HG03060 (cell line): ENCODE measurements around the gene CORO7.

Experiments
- ATAC-seq: cut with Tn5 transposase; IDR thresholded peaks from one replicate; pipeline ENCODE4 v1.9.1; 2021; ENCODE audit warnings: low read depth, moderate number of reproducible peaks; ENCODE audit not compliant: unreplicated experiment

CORO7 gene

DNA sequence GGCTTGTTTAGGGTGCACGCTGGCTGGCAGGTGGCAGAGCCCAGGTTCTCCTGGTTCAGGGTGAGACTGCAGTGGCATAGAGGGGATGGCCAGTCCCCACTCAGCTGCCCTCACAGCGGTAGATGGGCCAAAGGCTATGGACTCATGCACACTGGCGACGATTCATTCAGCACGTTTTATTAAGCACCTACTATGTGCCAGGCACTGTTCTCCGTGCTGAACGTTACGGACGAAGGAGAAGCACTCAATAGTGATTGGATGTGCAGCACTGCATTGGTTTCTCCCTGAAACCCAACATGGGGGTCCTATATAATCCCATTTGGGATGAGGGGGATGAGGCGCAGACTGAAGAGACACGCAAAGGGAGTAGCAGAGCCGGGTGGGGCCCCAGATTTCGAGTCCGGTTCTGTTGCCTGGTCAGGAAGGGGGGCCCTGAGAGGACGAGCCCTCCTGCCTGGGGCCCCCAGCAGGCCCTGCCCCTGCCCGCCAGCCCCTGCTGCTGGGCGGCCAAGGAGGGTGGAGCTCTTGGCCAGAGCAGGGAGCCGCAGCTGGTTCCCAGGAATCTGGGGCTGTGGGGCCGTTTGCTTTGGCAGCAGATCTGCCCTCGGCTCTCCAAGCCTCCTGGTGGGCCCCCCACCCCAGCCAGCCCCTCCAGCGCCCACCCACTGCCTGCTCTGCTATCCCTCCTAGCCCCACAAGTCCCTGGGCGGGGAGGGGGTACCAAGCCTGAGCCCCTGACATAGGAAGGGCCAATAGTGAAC, 91.7 kb downstream of the CORO7 start:
- ATAC-seq = no peak

DNA sequence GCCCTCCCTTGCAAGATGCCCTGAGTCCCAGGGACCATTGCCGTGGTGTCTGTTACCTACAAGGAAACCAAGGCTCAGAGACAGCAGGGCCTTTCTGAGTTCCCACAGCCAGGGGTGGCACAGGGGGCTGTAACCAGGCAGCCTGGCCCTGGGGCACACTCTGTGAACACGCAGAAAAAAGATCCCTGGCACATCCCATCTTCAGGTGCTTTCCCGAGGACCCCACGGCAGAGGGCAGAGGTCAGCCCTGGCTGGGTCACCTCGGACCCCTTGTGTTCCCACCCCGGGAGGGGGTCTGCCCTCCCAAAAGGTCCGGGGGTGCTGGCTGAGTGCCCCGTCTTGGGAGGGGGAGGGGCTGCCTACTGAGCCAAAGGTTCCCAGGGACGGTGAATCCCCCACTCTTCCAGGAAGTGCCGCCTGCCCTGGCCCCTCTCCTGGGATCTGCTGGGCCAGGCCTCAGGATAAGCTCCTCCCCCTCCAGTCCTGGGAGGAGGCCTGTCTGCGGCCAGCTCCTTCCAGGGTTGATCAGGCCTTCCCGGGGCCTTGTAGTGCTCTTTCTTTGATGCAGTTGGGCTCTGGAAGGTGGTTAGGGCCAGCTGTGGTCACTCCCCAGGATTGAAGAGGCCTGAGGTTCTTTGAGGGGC, 92.4 kb downstream of the CORO7 start:
- no peak for ATAC-seq

DNA sequence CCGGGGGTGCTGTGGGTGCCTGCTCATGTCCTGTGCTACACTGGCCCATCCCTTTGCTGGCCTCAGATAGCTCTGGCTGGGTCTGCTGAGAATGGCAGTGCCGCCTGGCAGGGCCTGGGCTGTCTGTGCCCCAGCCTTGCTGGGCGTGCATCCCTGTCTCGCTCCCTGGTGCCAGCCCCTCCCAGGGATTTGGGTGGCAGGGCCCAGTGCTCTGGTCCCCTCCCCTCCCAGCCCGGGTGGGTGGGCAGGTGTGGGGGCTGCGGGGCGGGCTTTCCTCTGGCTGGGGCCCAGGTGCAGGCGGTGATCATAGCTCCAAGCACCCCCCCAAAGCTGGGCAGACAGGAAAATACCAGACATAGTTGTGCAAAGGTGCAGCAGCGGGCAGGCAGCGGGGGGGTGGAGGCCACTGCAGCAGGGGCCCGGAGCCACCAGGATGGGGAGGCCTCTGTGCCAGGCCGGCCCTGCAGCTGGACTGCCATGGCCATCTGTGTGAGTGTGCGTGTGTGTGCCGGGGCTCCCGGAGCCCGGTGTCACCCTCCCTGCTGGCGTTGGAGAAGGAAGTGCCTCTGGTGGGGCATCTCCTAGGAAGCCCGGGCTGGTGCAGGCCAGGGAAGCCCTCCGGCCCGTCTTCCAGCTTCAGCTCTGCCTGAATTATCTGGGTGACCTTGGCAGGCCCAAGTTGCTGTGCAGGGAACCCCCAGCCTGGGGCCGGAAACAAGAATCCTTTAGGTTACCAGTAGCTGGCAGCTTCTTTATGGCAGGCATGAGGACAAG, 93.1 kb downstream of the CORO7 start:
- no peak for ATAC-seq

DNA sequence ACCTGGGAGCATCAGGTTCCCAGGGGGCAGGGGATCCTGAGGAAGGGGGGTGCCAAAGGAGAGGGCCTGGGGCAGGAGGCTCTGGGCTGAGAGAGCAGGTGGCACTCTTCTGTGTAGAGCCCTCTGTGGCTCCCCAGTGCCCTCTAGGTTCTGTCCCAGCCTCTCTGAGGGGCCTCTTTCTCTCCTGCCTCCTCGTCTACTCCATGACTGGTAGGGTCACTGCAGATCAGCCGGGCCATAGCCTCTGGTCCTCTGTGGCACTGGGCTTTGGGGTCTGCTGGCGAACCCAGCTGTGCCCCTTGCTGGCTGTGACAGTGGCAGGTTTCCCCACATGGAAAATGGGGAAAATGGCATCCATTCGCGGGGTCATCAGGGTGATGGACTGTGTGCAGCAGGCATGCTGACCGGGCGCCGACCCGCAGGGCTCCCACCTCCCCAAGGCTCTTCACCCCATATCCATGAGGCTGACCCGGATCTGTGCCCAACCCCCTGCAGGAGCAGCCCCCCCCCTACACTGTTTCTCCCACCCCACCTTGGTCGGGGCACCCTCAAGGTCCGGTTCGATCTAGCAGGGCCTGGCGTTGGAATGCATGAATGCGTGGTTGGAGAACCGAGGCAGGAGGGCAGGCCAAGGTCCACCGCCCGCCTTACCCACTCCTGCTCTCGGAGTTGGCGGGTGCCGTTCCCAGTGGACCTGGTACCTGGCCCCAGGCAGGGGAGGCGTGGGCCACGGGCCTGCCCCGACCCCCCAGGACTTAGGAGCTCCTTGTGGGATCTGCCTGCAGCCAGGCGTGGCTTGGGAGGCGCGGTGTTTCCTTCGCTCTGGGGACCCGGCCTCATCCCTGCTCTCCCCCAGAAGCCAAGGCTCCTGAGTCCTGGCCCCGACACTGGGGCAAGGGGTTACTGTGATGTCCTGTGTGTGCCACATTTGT, 94.0 kb downstream of the CORO7 start:
- no peak for ATAC-seq

DNA sequence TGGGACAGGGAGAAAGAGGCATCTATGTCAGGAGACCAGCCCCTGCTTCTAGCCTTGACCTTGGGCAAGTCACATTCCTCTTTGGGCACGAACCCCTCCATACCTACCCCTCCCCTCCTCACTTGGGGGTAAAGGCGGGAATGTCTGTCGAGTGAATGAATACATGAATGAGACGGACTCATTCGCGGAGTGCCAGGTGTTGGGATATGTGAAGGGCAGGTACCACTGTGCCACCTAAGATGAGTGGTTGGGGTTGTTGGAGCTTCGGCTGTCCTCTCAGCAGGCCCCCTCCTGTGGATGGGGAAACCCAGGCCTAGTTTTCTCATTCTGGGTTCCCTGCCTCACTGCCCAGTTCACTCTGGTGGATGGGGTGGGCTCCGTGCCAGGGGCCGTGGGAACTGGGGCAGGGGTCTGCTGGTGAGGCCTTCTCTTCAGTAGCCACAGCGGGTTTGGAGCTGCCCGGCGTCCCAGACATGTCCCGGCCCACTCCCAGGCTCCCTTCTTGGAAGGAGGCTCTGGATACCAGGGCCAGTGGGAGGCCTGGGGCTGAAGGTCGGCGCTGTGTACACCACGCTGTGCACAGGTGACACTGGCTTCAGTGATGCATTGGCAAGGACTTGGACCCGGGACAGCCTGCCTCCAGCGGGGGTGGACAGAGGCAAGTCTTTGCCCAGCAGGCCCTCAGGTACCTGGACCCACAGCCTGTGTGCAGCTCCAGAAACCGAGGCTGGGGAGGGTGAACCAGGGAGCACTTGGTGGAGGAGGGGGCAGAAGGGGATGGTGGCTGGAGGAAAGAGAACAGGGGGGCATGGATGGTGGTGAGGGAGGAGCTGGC, 94.9 kb downstream of the CORO7 start:
- no peak for ATAC-seq

DNA sequence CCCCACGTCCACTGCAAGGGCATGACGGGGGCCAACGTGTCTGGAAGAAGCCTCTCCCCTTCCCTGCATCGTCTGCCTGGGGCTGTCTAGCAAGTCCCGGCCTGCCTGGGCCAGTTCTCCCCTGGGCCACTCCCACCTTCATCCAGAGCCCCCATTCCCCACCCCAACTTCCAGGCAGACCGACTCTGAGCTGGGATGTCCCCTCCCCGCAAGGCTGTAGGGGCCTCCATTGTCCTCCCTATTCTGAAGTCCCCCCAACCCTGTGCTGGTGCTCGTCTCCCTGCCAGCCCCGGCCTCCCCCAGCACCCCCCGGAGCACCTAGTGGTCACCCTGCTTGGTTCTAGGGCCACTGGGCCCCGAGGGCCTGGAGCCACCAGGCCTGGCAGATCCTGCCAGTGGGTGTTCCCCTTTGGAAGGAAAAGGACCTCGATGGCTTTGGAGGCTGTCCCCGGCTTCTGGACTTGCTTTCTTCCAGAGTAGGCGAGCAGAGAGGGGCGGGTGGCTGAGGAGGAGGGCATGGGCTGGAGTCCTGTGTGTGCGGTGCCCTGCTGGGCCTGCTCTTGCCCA, 95.7 kb downstream of the CORO7 start:
- ATAC-seq = no peak

DNA sequence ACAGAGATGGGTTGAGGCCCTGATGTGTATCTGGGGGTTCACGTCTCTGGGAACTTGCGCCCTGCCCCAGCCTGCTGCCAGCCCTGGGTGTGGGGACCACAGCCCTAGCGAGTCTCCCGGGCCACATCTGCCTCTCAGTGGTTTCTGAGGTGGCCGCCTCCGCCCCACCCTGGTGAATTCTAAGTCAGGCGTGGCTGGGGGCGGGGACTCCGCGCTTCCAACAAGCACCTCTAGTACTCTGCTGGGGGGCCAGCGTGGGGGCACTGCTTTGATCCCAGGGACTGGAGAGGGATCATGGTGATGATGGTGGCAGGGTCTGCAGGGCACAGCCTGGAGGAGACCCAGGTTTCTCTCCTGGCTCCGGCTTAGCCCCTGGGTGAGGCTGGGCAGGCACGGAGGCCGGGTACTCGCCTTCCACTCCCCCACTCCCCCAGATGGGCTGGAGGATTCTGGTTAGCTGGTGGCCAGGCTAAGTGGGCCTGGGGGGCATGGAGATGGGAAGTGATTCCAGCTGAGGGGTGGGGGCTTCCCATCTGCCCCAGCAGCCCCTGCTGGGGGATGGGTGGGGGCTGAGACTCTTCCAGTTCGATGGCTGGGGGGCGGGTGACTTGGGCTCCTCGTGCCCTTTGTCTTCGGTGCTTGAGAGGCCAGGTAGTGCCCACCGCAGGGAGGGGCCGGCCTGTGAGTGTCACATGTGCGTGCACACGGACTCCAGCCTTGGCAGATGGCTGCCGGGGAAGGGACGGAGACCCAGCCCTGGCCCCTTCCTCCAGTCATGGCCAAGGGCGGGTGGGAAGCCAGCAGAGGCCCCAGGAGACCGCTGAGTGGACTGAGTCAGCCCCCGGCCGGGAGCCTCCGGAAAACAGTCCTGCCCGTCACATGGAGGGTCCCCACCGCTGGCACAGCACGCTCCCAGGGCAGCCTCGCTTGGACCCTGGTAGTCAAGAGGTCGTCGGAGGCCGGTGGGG, 96.7 kb downstream of the CORO7 start:
- no peak for ATAC-seq

DNA sequence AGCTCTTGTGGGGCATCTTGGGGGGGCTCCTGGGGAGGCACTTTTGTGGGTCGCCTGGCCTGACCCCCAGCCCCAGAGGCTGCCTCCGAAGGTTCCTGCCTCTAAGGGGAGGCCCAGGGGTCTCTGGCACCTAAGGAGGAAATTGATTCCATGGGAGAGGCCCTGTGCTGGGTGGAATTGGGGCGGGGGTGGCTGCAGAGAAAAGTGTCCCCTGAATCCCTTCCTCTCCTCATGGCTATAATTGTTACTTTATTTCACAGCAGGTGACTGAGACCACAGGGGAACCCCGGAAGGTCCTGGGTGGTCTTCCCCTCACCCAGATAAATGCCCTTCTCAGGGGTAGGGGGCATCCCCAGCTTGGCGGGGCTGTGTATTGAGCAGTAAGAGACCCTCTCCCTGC, 97.4 kb downstream of the CORO7 start:
- no peak for ATAC-seq

DNA sequence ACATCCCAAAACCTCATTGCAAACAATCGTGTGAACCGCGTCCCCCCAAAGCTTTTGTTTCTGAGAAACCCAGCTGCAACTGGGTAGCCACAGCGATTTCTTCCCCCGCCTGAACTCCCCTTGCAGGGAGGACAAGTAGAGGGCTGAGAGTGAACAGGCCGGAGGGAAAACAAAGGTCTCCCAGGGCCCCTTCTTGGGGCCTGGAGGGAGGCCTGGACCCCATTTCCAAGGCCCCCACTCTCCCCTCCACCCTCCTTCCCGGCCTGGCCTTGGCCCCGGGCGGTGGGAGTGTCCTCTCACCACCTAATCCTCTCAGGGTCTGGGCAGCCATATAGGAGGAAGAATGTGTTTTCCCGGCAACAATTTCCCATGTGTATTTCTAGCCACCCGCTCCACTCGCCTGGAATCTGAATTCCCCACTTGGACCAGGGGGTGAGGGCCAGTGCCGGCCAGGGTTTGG, 97.9 kb downstream of the CORO7 start:
- no peak for ATAC-seq

DNA sequence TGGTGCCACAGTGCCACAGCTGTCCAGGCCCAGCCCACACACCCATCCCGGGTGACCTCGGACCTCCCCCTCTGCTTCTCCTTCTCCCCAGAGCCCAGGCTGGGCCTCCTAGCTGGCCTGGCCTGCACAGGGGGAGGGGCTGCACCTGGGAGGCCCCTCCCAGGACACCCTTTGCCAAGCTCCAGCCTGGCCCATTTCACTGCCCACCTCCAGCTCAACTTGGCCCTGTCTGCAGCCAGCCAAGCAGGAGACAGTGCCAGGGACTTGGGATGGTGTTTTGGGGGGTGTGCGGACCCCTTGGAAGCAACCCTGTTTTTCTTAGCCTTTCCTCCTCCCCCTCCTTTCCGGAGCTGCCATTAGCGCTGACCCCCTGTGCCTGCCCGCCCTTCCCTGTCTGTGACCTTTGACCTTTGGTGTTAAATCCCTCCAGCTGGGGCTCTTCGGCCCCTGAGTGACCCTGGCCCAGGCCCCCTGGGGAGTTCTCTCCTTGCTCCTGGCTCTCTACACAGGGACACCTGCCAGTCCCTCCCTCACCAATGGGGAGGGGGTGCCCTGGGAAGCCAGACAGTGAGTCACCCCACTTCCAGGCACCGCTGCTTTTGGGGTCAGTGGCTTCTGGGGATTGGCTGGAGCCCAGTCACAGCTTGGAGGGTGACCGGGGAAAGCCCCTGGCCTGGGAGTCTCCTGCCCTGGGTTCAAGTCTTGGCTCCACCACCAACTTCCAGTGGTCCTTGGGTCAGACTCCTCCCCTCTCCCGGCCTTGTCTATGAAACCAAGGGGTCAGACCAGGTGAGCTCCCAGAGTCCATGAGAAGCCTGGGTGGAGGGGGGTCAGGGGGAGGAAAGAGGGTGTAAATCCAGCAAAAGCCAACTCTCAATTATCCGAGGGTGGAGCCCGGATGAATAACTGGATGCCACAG, 98.6 kb downstream of the CORO7 start:
- ATAC-seq = no peak

DNA sequence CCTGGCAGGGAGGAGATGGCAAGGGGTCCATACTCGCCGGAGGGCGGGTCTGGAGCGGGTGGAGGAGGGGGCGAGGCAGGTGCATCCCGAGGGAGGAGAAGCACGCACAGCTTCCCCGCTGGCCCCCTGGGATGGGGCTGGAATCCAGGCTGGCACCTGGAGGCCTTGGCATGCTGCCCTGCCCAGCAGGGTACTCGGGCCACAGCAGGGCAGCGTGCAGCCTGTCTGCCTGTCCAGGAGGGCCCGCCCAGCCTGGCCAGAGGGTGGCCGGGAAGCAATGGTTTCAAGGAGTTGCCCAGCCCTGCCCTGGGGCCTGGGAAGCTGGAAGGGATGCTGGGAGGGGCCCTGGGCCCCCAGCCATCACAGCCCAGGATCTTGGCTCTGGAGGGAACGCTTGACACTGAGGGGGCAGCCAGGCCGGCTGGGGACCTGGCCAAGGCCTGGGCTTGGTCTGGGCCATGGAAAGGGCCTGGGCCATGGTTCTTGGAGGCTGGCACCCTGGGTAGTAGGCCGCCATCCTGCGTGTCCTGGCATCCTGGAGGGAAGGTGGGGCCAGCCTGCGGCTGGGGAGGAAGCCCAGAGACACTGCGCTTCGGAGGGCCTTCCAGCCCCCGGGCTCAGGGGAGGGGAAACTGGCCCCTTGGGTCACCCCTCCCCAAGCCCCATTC, 99.4 kb downstream of the CORO7 start:
- ATAC-seq = no peak

DNA sequence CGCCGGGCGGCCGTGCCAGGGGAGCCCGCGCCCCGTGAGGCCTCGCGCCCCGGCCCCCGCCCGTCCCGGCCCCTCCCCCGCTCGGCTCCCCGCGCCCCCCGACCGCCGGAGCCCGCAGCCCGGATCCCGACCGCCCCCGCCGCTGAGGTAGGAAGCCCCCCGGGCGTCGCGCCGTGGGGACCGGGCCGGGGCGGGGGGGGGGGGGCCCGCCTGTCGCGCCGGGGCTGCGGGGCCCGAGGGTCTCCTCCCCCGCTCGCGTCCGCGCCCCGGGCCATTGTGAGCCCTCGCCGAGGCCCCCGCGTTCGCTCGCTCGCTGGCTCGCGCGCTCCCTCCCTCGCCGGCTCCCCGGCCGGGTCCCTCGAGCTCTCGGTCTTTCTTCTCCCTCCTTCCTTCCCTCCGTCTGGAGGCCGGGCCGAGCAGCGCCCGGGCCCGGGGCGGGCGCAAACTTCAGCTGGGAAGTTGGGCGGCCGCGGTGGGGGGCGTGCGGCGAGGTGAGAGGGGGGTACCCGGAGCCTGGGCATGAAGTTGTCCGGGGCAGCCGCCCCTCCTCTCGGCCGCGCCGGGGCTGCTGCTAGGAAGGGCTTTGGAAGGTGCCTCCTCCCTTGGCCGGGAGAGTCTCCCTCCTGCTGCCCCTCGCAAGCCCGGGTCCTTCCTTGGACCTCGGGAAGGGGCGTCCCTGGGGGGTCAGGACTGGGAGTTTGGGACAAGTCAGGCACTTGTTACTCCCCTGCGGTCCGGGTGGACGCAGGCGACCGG, 100.1 kb downstream of the CORO7 start:
- ATAC-seq = no peak

DNA sequence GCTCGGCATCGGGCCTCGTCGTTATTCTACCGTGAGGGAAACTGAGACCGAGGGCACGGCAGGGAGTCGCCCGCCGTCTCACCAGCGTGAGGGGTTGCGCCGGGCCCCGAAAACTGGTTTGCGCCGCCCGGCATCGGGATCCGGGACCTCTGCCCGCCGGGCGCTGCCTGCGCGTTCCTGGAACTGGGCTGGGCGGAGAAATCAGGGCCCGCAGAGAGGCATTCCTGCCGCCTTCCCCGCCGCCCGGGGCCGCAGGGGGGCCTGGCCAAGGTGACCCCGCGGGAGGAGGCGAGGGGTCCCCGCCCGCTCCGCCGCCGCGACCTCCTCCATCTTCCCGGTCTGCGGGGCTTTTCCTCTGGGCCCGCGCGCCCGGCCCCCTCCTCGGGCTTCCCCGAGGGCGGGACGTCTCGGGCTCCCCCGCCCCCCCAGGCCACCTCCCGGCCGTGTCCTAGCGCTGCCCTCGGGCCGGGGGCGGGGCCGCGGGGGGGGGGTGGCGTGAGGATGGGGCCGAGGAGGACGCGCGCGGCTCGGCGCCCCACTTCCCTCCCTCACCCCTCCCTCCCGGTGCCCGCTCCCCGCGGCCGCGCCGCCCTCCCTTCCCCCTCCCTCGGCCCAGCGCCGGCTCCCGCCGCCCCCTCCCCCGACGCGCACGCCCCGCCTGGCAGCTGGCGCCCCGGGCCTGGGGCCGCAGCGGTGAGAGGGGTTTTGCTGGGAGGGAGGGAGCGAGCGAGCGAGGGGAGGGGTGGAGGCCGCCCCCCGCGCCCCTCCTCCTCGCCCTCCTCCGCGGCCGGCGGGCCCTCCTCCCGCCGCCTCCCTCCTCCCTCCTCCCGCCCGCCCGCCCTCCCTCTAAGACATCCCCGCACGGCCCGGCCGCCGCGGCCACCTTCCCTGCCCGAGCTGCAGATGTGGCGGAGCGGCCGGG, 100.9 kb downstream of the CORO7 start, which contains the start of gene GLIS2:
Gene GLIS2, plus strand, starts transcription at position 882 of the 922 bp plus-strand sequence. CDS start 16,214 bp downstream, outside the sequence.
- no peak for ATAC-seq

DNA sequence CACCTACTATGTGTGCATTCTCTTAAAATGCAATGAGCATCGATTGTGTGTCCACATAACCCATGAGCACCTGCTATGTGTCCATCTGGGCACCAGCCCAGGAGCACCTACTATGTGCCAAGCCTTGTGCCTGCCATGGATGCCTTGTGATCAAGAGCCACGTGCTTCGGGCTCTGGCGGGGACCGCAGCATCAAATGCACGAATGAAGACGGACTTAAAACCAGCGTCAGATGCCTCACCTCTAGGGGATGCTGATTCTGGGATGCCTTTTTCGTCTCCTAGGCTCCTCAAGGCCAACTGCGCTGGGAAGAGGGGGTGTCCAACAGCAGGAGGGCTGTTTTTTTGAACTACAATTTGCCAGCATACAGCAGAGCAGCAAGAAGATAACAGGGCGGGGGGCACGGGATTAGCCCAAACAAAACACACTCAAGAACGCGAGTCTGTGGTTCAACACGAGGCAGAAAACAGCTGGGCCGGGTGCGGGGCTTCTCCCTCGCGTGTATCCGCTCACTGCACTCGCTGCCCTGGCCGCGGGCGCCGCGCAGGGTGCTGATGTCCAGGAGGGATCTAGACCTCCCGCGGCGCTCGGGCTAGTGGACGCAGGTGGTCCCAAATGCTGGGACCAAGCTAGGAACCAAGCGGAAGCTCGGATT, 101.7 kb downstream of the CORO7 start:
- ATAC-seq = no peak
